Large intestine (tissue), 3 donors: ENCODE results near the gene NMB. TPM values are rescaled to one million over a fixed set of nuclear protein-coding genes. Genes with fewer than 3 reads are reported as not detected.

Source experiments
- DNase-seq, 2 donors: peaks; one replicate each; pipeline versions ENCODE4 v3.0.0 to v3.0.0-alpha.2; 2013
- H3K27ac ChIP-seq: one replicate; pipeline ENCODE4 v1.5.1; 2013; ENCODE audit warnings: low read length
- H3K27me3 ChIP-seq: 2 replicates; pipeline ENCODE4 v1.6.1; 2013; ENCODE audit warnings: low read length; ENCODE audit not compliant: control insufficient read depth, insufficient read depth
- H3K36me3 ChIP-seq: 2 replicates; pipeline ENCODE4 v1.6.1; 2013; ENCODE audit warnings: low read length; ENCODE audit not compliant: control insufficient read depth, insufficient read depth
- H3K4me1 ChIP-seq: one replicate; pipeline ENCODE4 v1.6.1; 2013; ENCODE audit warnings: low read length; ENCODE audit not compliant: control insufficient read depth, insufficient read depth
- H3K4me3 ChIP-seq: one replicate; pipeline ENCODE4 v1.5.1; 2013; ENCODE audit warnings: low read length
- H3K9me3 ChIP-seq: one replicate; pipeline ENCODE4 v1.6.1; 2013; ENCODE audit warnings: mild to moderate bottlenecking, low read depth, low read length, moderate library complexity; ENCODE audit not compliant: control insufficient read depth
- WGBS: methylation state at CpG from one replicate; pipeline ENCODE4 v1.1.5; 2013; ENCODE audit warnings: low lambda C conversion rate; ENCODE audit not compliant: insufficient coverage; 5-methylcytosine and 5-hydroxymethylcytosine counted together
- polyA plus RNA-seq: library from polyadenylated mRNA; unstranded; fragments of 120-200 nt; gene quantifications from one replicate; pipeline ENCODE4 v1.2.1, GENCODE V29; 2013

Gene NMB
- polyA plus RNA-seq, 1 donor = 2.2 TPM

DNA sequence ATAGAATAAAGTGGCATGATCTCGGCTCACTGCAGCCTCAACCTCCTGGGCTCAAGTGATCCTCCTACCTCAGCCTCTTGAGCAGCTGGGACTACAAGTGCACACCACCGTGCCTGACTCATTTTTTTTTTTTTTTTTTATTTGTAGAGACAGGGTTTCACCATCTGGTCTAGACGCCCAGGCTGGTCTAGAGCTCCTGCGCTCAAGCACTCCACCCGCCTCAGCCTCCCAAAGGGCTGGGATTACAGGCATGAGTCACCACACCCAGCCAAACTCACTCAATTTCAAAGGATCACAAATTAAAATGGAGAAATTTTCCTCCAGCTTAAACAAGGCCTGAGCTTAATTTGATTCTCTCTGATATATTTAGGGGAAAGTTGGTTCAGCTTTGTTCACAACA lies 27.3 kb upstream of the NMB start:
- WGBS = no CpG with 5 or more reads among the region's 5 CpGs
- DNase-seq = no peak
- H3K36me3 ChIP-seq = peaks cover 28% of the 10 kb centered on the region

DNA sequence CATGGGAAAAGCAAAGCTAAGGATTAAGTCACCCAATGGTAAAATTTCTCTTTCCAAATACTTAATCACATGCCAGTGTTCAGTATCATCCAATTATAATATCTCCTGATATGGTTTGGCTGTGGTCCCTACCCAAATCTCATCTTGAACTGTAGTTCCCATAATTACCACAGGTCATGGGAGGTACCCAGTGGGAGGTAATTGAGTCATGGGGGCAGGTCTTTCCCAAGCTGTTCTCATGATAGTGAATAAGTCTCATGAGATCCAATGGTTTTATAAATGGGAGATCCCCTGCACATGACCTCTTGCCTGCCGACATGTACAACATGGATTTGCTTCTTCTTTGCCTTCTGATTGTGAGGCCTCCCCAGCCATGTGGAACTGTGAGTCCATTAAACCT lies 26.1 kb upstream of the NMB start:
- Histone ChIP-seq H3K9me3 (no peaks in the 10 kb centered on the region), H3K36me3 (peaks cover 28% of the 10 kb centered on the region), H3K27me3 (no peaks in the 10 kb centered on the region), H3K4me3 (no peak overlapping the region), H3K27ac (no peak overlapping the region), H3K4me1 (no peaks in the 10 kb centered on the region)
- DNase-seq = no peak
- WGBS = no CpG with 5 or more reads among the region's 1 CpG

More for the DNA sequence above, 27.3 kb upstream of the NMB start:
- H3K9me3 ChIP-seq = no peaks in the 10 kb centered on the region
- no peak overlapping the region for H3K27ac ChIP-seq
- H3K4me1 ChIP-seq = no peaks in the 10 kb centered on the region
- no peaks in the 10 kb centered on the region for H3K27me3 ChIP-seq
- H3K4me3 ChIP-seq = no peak overlapping the region

DNA sequence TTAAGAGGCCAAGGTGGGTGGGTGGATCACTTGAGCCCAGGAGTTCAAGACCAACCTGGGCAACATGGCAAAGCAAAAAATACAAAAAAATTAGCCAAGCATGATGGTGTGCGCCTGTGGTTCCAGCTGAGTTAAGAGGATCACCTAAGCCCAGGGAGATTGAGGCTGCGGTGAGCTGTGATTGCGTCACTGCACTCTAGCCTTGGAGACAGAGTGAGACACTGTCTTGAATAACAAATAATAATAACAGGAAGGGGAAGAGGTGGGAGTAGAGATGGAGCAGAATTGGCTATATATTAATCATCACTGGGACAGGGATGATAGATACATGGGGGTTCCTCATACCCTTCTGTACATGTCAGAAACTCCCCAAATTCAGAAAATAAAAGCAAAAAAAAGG lies 23.8 kb upstream of the NMB start:
- H3K27me3 ChIP-seq = no peaks in the 10 kb centered on the region
- no peak for DNase-seq
- no peak overlapping the region for H3K4me3 ChIP-seq
- no peak overlapping the region for H3K27ac ChIP-seq
- no peaks in the 10 kb centered on the region for H3K9me3 ChIP-seq
- peaks cover 29% of the 10 kb centered on the region for H3K36me3 ChIP-seq
- WGBS = no CpG with 5 or more reads among the region's 3 CpGs
- no peaks in the 10 kb centered on the region for H3K4me1 ChIP-seq

DNA sequence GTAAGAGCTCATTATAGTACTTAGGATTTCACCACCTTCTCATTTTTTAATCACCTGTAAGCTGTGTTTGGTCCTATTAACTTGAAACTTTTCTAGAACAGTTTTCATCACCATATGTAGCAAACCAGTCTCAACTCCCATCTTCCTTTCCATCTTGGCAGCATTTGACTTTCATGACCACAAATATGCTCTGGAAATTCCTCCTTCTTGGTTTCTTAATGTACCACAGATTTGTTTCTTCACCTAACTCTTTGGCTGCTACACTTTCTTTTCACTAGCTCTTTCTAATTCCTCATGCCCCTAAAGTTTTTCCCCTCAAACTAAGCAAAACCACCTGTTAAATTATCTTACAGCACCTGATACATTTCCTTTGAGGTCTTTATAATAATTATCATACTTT lies 13.2 kb upstream of the NMB start:
- H3K9me3 ChIP-seq = no peaks in the 10 kb centered on the region
- H3K4me3 ChIP-seq = no peak overlapping the region
- no peaks in the 10 kb centered on the region for H3K4me1 ChIP-seq
- H3K36me3 ChIP-seq = peaks cover 21% of the 10 kb centered on the region
- H3K27me3 ChIP-seq = no peaks in the 10 kb centered on the region
- no peak for DNase-seq
- H3K27ac ChIP-seq = no peak overlapping the region

DNA sequence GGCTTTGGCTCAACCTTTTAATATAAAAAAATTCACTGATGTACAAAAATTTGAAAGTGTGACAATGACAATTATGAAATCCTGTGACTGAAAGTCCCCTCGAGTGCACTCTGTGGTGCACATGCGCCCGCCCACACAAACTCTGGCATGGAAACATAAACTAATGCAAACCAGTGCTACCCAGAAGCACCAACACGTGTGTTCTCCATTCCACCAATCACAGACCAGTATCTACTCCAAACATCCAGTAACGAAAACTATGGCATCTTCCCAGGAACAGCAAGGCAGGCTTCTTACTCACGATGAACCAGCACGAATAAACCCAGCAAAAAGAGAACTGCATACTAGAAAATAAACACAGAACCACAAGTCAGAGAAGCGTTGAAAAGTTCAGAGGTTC lies 11.7 kb upstream of the NMB start:
- no peak for DNase-seq
- Histone ChIP-seq H3K27me3 (no peaks in the 10 kb centered on the region), H3K4me3 (no peak overlapping the region), H3K9me3 (no peaks in the 10 kb centered on the region), H3K4me1 (no peaks in the 10 kb centered on the region), H3K27ac (no peak overlapping the region), H3K36me3 (peaks cover 31% of the 10 kb centered on the region)
- WGBS = 100% methylated on average over 1 of the region's 8 CpGs

DNA sequence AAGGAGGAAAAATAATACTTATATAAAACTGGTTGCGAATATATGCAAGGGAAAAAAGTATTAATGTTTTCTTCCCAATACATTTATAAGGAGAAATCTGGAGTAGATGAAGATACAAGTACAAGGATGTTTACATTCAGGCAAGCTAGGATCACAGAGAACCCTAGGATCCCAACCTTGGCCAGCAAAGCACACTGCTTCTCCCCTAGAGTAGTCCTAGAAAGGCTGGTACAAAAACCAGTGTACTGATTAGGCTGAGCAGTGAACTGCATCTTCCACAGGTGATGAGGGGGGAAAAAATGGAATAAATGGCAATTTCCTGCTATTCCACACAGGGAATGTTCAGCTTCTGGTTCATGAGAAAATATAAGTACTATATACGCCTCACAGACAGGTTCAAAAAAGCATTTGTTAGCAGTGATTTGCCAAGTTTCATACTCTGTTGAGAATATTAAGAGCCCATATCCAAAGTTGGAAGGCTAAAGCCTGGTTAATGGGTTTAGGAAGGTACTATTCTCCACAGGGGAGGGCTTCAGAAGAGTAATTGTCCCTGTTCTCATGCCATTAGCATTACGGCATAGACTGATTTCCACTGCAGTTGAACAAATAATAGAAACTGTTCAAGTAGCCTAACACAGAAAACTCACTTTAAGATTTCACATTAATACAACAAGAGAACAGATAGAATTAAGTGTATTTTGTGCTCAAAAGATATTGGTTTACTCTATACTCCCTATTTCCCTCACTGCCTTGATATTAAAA lies 10.4 kb upstream of the NMB start:
- Histone ChIP-seq H3K27ac (no peak overlapping the region), H3K36me3 (peaks cover 31% of the 10 kb centered on the region), H3K27me3 (no peaks in the 10 kb centered on the region), H3K4me3 (no peak overlapping the region), H3K9me3 (no peaks in the 10 kb centered on the region), H3K4me1 (no peaks in the 10 kb centered on the region)
- no peak for DNase-seq
- 100% methylated on average over 1 of the region's 3 CpGs for WGBS

DNA sequence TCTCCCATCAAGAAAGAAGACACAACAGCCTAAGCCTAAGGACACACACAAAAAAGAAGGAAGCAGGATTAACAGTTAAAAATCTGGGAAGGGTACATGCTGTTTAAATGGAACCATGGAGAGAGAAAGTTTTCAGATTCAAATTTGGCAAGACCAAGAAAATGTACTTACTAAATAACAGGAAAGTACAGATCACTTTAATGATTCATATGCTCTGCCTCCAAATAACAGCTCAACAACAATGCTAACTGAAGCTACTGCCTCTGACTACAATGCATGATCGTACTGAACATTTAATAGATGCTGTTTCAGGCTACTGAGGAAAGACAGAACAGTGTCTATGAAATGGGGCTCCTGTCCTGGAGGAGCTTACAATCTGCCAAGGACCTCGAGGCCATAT lies 8.4 kb upstream of the NMB start:
- H3K36me3 ChIP-seq = peaks cover 31% of the 10 kb centered on the region
- no peak overlapping the region for H3K4me3 ChIP-seq
- no peak overlapping the region for H3K27ac ChIP-seq
- 67% methylated on average over 2 of the region's 2 CpGs for WGBS
- H3K9me3 ChIP-seq = no peaks in the 10 kb centered on the region
- no peaks in the 10 kb centered on the region for H3K27me3 ChIP-seq
- H3K4me1 ChIP-seq = no peaks in the 10 kb centered on the region
- no peak for DNase-seq

DNA sequence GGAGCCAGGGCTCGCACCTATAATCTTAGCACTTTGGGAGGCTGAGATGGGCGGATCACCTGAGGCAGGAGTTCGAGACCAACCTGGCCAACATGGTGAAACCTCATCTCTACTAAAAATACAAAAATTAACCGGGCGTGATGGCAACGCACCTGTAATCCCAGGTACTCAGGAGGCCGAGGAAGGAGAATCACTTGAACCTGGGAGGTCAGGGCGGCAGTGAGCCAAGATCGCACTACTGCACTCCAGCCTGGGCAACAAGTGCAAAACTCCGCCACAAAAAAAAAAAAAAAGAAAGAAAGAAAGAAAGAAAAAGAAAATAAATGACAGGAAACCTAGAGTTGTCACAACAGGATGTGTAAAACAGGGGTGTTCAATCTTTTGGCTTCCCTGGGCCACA lies 3.0 kb upstream of the NMB start:
- H3K27ac ChIP-seq = no peak overlapping the region
- H3K36me3 ChIP-seq = peaks cover 10% of the 10 kb centered on the region
- DNase-seq = no peak
- peaks cover 5% of the 10 kb centered on the region for H3K4me1 ChIP-seq
- H3K4me3 ChIP-seq = no peak overlapping the region
- H3K27me3 ChIP-seq = no peaks in the 10 kb centered on the region
- no peaks in the 10 kb centered on the region for H3K9me3 ChIP-seq
- 100% methylated on average over 4 of the region's 10 CpGs for WGBS

DNA sequence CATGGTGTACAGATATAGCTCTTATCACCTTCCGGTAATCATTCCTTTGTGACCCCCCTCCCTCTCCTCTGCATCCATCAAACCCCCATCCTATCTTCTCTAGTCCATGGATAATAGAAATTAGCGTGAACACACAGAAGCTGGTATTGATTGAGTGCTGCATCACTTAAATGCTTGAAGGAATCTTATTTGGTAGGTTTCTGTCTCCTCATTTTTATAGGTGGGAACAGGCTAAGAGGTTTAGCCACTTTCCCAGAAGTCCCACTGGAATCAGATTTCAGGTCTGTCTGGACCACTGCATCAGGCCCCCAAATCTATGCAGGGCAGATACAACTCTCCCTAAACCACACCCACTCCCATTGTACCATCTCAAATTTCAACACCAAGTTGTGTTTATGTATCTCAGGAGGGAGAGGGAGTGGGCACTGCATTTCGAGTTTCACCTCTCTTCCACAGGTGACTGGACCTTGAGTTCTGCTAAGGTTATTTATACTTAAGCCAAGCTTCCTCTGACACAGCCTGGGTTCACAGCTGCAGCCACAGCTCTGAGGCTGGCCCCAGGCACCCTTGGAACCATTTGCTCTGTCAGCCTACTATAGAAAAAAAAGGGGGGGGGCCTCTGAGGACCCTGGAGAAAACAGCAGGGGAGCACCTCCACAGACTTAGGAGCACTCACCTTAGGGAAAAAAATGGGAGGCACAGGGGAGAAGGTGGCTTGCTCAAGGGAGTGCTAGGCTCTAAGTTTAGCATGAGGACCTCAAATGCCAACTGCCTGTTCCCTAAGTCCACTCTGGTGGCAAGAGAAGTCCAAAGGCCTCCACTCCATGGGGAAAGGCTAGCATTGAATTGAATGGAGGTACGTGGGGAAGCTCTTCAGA lies 2.1 kb upstream of the NMB start:
- Histone ChIP-seq H3K36me3 (peaks cover 2% of the 10 kb centered on the region), H3K9me3 (no peaks in the 10 kb centered on the region), H3K27ac (no peak overlapping the region), H3K27me3 (no peaks in the 10 kb centered on the region), H3K4me3 (no peak overlapping the region), H3K4me1 (peaks cover 5% of the 10 kb centered on the region)
- 100% methylated on average over 1 of the region's 4 CpGs for WGBS
- no peak for DNase-seq

DNA sequence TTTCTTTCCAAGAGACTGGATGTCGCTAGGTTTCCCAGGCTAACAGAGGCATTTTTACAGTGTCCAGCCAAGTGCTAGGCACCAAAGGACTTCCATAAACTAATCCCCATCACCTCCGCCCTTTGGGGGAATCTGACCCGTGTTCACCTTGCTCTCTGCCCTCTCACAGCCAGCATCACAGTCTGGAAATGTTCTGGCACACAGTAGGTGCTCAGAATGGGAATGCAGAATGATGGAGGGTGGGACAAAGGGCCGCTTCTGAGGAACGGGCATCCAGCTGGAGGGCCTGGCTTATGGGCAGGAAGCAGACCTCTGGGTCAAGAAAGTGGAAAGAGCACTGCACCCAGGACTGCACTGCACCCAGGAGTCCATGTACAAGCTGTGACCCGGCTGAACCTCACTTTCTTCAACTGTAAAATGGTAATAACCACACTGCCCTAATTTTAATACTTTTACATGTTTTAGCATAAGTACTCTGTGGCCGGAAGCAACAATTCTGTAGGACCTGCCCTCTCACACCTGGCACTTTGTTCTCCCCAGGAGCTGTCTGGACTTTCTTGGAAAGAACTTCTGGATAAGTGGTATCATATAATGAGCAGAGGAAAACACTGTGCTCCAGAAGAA lies 901 bp upstream of the NMB start:
- H3K27ac ChIP-seq = no peak overlapping the region
- no peak for DNase-seq
- no CpG with 5 or more reads among the region's 7 CpGs for WGBS
- H3K9me3 ChIP-seq = no peaks in the 10 kb centered on the region
- H3K36me3 ChIP-seq = no peaks in the 10 kb centered on the region
- peaks cover 7% of the 10 kb centered on the region for H3K4me1 ChIP-seq
- H3K4me3 ChIP-seq = peak overlapping the region; percentile 54
- no peaks in the 10 kb centered on the region for H3K27me3 ChIP-seq
